Globus pallidus (tissue), 1 donor: ENCODE data around the gene CLDN14.

ENCODE experiments used
- DNase-seq: peaks from one replicate; pipeline ENCODE4 v3.0.0-alpha.2; 2015; ENCODE audit warnings: low spot score

The CLDN14 gene

DNA sequence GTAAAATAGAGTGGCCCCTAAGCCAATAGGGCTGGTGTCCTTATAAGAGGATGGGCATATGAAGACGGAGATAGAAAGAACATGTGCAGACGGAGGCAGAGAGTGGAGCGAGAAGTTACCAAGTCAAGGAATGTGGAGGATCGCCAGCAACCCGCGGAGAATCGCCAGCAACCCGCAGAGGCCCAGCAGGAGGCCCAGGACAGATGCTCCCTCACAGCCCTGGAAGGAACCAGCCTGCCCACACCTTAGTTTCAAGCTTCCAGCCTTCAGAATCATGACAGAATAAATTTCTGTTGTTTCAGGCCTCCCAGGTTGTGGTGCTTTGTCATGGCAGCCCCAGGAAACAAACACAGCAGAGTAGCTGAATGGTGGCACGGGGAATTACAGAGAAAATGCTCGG lies 9.6 kb downstream of the CLDN14 start:
- no peak for DNase-seq

DNA sequence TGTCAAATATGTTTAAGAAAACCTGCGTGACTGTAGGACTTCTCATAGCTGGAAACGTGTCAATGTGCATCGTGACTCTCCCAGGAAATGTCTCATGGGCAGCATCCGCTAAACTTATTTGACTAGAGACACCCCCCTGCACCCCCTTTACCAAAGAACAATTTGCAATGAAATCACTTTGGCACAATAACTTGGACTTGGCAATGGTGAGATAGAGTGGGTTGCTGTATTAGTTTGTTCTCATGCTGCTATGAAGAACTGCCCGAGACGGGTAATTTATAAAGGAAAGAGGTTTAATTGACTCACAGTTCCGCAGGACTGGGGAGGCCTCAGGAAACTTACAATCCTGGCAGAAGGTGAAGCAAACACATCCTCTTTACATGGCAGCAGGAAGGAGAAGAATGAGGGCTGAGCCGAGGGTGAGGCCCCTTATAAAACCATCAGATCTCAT lies 13.8 kb downstream of the CLDN14 start:
- no peak for DNase-seq

DNA sequence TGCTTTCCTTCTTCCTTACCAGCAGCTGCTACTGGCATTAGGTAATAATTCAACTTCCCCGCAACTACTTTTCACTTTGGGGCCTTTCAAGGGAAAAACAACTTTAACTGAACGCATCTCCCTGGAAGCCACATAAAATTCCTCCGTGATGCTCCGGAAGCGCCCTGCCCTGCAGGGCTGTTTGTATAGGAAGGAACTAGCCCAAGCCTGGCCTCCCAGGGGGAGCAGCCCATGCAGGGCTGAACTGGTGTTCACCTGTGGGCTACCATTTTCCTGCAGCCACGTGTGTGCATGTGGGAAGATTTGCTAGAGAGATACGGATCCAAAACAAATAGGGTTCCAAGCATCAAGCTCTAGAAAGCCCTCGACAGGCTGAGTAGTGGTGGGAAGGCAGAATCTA lies 14.4 kb downstream of the CLDN14 start:
- no peak for DNase-seq

DNA sequence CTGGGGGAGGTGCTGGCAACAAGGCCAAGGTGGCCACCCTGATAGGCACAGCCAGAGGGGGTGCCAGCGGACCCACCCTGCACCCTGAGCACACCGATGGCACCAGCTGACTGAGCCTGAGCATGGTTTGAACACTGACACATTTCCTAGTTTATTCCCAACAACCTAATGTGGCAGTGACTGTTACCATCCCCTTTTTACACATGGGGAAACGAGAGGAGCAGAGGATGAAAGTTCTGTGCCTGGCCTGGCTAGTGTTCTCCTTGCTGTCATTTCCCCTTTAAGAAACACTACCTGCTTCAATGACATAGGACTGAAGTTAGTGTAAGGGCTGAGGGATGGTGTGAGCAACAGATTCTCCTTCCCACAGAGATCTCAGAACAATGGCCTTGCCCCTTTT lies 15.3 kb downstream of the CLDN14 start:
- DNase-seq: no peak

DNA sequence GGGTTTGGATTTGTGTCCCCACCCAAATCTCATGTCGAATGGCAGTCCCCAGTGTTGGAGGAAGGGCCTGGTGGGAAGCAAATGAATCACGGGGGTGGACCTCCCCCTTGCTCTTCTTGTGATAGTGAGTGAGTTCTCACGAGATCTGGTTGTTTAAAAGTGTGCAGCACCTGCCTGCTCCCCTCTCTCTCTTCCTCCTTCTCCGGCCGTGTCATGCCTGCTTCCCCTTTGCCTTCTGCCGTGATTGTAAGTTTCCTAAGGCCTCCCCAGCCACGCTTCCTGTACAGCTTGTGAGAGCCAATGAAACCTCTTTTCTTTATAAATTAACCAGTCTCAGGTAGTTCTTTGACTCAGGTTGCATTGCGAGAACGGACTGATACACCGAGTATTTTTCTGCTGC lies 15.9 kb downstream of the CLDN14 start:
- no peak for DNase-seq

DNA sequence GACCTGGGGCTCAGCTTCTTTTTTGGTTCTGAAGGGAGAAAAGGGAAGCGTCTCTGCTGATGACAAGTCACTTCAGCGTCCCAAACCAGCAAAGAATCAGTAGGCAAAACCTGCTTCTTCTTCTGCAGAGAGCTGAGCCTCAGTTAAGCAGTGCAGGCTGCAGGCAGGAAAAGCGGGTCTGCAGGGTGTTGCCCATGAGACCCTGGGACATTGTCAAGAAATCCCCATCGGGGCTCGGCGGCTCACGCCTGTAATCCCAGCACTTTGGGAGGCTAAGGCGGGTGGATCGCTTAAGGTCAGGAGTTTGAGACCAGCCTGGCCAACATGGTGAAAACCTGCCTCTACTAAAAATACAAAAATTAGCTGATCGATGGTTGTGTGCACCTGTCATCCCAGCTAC lies 16.7 kb downstream of the CLDN14 start:
- no peak for DNase-seq

DNA sequence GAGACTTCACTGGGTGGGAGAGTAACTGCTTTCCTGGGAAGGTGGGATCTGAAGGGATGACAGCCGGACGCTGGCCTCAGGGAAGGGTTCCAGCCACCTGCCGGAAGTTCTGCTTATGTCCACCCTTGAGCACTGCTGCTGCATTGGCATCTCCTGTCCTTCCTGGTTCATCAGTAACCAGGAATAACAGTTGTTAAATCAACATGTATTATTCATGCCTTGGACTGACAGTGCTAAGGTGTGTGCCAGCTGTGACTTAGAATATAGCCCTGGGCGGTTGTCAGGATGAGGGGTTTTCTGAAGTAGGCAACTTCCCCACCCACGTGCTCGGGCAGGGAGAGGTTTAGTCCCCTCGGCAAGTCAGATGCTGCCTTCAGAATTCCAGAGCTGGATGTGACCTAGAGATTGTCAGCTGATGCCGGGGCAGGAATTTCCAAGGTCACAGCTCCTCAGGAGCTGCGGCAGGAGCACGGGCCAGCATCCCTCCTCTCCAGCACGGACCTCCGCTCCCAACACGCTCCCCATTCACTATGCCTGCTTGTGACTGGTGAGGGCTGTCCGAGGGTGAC lies 17.9 kb downstream of the CLDN14 start:
- no peak for DNase-seq

DNA sequence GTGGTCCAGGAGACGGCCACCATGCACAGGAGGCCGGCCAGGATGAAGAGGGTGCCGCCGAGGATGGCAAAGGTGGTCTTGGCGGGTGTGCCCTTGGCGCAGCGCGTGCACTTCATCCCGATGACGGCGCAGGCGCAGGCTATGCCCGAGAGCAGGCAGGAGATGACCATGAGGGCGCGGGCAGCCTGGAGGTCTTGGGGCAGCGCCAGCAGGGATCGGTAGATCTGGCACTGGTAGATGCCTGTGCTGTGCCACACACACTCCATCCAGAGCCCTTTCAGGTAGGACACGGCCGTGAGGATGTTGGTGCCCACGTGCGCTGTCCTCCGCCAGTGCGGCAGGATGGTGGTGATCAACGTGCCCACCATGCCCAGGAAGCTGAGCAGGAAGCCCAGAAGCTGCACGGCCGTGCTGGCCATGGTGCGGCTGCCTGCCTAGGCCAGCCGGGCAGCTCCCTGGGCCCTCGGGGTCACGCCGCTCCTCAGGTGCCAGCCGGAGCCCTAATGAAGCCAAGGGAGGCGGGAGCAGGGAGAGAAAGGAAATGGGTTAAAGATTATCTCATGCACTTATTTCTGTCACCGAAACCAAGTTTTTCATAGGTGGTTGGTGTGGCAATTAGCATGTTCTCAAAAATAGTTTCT lies 18.5 kb downstream of the CLDN14 start:
- DNase-seq: no peak

DNA sequence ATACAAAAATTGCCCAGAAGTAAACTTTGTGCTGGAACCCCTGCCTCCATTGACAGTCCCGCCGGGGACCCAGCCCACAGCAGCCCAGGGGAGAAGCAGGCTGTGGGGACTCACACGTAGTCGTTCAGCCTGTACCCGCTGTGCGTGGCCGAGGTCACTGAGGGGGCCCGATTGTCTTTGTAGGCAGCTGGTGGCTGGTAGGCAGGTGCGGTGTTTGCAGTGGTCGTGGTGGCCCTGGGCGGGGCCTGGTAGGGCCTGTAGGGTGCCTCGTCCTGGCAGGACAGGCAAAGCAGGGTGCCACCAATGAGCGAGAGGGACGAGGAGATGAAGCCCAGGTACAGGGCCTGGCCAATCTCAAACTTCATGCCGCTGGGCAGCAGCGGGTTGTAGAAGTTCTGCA lies 19.1 kb downstream of the CLDN14 start:
- no peak for DNase-seq

DNA sequence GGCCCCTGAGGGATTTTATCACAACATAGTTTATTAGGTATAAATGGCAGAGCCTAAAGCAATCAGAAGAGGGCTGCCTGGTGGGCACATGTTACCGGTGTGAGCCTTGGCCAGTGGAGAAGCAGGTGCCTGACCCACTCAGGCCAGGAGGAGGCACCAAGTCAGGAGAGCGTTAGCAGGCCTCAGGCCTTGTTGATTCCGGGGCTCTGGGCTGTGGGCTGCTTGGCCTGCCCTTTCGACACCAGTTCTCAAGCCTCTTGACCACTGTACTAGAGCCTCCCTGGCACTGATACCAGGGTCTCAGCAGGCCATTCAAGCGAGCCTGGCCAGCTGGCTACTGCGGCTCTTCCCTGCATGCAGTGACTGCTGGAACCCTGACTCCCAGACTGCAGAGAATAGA lies 20.8 kb downstream of the CLDN14 start:
- no peak for DNase-seq

DNA sequence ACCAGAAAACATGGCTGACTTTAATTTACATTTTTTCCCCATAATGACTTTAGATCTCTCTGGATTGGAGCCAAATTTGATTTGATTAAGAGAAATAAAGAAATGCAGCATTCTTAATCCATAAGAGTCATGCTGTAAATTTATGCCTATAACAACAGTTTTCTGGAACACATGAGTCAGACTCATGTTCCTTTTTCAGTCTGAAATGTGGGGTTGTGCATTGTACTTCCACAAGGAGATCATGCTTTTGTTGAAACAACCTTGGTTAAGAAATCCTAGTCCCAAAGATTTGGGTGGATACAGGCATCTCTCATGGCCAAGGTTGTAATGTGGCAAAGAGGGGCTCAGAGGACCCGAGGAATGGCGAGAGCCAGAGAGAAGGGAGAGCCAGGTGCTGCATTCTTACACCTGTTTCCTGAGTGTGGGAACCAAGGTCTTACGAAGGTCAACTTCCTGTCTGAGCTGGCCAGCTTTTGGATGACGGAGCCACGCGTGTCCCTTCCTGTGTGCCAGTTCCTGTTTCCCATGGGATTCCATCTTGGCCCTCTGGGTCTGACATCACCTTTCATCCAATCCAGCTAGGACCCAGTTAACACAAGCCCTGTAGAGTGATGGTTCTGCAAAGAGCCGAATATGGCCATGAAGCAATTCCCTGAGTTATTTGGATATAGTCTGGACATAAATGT lies 23.1 kb downstream of the CLDN14 start:
- no peak for DNase-seq

DNA sequence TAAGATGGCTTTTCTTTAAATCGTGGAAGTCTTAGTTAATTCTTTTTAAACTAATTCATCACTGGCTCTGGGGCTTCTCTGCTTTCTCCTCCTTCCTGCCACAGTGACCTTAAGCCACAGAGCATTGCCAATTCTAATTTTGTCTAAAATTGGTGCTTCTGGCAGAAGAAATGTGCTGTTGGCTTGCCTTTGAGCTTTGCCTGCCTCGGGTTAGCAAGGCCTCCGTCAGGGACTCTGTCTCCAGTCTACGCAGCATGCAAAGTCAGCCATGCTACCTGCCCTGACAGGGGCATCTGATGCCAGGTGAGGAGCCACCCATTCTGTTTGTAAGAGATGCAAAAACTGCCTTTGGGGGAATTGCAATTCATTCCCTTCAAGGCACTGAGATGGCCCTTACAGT lies 25.2 kb downstream of the CLDN14 start:
- no peak for DNase-seq

DNA sequence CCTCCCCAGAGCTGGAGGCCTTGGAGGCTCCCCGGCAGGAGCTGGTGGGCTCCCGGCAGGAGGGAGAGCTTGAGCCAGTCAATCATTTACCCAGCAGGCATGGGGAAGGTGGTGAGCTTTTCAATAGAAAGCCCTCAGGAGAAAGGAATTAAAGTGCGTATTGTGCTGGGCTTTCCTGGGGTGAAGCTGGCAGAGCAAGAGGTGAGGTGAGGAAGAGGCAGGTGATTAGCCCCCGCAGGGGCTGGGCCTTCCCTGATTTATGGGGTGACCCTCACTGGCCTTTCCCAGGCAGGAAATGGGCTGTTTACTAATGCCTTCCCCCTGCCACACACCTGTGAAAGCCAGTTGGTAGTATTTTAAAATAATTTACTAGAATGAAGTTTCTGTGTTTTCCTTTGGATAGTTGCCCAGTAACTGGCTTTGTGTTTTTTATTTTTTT lies 25.8 kb downstream of the CLDN14 start:
- DNase-seq: no peak

DNA sequence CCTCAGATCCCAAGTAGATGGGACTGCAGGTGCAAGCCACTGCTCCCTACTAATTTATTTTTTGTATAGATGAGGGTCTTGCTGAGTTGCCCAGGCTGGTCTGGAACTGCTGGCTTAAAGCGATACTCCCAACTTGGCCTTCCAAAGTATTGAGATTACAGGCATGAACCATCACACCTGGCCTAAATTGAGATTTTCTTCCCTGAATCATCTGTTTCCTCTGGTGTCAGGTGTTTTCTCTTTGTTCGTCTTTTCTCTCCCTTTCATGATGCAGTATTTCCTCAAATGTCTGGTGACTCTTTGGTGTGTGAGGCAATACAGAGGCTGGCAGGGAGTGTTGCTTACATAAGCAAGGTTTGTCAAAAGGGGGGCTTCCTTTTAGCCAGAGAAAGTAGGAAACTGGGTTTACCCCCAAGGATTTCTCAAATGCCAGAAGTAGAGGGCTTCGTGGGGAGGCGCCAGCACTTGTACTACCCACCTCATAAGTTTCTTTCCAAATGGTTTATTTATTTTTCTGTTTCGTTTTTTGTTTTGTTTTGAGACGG lies 27.6 kb downstream of the CLDN14 start:
- DNase-seq: no peak

DNA sequence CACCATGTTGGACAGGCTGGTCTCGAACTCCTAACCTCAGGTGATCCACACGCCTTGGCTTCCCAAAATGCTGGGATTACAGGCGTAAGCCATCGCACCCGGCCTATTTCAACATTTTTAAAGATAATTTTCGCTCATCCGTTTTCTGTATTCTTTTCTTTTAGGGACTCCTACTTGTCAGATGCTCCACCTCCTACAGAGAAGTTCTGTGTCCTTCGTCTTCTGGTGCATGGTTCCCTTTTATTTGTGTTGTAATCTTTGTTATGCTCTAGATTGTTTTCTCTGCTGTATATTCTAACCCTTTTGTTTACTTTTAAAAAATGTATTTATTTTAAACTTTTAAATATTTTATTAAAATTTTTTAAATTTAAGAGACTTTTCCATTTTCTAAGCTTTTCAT lies 28.4 kb downstream of the CLDN14 start:
- DNase-seq: no peak

DNA sequence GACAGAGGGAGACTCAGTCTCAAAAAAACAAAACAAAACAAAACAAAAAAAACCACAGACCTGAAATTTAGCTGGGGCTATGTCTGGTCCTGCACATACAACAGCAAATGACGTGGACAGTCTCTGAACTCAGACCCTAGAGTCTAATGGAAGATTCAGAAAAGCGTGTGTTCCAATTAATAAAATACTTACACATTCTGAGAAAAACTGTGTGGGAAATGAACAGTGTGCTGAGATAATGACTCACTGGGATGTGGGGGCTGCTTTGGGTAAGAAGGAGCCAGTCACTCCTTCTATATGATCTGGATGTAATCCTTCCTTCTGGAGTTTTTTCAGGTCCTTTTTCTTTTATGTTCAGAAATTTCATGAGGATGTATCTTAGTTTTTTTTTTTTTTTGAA lies 29.4 kb downstream of the CLDN14 start:
- no peak for DNase-seq

DNA sequence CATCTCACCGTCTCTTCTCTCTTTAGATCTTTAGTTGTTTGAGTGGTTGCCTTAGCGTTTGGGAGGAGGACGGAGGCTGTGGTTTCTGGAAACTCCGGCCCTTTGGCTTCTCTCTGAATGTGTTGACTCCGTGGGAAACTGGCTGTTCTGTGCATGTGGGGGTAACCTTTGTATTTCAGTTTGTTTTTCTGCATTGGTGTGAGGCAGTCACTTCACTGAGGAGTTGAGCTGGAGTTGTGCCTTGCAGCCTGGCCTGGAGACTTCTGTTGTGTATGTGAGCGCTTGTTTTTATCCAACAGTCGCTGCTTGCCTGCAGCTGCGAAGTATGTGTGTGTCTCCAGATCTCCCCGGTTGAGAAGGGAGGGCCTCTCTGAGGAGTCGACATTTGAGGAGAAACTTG lies 33.6 kb downstream of the CLDN14 start:
- no peak for DNase-seq

DNA sequence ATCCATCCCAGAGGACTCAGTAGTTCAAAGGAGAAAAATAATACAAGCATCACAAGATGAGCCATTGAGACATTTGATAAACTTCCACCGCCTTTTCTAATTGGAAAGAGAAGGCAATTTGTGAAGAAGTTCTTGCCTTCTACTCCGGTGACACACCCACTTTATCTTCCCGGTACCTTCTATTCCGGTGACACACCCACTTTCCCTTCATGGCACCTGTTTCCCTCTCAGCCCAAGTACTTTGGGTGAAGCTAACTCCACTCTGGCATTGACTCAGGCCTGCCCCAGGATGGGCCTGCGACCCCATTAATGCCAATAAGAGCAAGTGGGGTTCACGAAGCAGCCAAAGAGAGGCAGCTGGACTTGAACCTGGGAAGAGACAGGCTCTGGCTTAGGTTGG lies 38.2 kb downstream of the CLDN14 start:
- no peak for DNase-seq

DNA sequence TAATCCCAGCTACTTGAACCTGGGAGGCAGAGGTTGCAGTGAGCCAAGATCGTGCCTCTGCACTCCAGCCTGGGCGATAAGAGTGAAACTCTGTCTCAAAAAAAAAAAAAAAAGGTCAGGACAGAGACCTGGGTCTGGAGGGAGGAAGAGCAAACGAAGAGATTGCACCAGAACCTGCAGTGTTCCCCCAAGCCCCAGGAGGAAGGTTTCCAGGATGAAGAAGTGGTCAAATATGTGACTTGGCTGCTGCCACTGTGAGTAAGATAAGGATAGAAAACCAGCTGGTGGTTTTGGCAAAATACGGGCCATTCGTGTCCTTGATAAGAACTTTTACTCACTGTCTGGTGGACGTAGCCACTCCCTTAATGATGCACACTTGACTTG lies 42.2 kb downstream of the CLDN14 start:
- DNase-seq: no peak

DNA sequence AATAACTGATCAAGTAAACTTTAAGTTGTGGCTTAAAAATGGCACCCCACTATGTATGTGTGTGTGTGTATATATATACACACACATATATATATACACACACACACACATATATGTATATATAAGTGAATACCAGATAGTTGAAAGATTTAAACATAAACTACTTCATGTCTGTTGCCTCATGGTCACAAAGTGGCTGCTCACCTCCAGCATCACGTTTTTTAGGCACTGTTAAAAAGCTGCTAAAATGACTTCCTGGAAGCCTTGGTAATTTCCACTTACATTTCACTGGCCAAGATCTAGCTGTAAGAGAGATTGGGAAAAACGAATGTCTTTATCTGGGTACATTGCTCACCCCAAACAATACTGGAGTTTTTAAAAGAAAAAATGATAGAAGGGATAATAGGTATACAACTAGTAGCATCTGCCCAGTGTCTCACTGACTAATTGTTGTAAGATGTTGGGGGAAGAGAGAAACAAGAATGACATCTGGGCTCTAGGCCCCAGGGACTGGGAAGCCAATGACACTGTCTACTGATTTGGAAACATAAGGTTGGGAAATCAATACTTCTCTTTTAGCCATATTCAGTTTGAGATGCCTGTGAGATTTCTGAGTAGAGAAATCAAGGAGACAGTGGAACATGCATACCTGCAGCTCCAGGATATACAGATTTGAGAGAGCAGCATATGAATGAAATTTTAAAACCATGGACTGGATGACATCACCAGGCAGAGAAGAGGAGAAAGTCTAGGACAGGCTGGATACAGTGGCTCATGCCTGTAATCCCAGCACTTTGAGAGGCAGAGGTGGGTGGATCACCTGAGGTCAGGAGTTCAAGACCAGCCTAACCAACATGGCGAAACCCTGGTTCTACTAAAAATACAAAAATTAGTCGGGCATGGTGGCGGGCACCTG lies 42.8 kb downstream of the CLDN14 start:
- DNase-seq: no peak

DNA sequence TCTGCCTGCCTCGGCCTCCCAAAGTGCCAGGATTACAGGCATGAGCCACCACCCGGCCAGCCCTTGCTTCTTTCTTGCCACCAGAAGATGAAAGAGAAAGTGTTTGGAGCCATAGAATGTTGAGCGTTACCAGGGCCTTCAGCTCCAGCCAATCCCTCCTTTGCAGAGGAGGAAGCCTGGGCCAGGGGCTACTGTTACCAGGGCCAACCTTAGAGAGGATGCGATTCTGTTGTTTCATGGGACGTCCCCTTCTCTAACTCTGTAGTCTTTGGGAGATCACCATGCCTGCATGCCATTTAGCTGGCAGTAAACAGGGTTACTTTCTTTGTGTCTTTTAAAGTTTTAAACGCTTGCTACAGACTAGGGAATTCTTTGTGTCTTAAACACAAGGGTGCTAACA lies 45.8 kb downstream of the CLDN14 start:
- DNase-seq: no peak

DNA sequence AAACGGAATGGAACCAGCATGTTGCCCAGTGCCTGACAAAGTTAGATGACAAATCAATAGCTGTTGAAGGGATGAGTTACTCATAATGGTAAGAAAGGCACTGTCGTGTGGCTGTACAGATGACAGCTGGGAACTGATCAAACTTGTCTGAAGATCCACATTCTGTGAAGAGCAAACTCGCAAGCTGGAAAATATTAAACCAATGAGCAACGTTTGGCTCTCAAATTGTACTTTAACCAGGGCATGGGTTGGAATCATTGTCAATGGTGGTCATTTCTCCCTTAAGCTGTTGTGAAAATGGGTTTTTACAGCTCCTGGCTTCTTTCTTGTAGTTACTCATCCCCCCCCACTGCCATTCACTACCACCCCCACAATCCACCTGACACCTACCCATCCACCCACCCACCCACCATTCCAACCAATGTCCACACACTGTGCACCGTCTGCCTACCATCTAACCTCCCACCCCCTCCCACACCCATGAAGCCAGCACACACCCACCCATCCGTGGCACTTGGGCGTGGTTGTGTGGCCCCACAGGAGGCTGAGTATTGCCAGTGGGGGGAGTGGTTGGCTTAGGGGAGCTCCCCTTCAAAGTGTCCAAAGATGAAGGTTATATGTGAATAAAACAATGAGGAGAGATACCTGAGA lies 46.7 kb downstream of the CLDN14 start:
- DNase-seq: no peak
